Fibroblast of skin of right biceps (primary cell): ENCODE data around the gene SUPT4H1.

Experiments used
- DNase-seq: peaks from one replicate; pipeline ENCODE4 v3.0.0-alpha.2; 2013

The SUPT4H1 gene

GRCh38 chr17:58328195-58329034, 23.6 kb downstream of the SUPT4H1 start, which contains the start of gene TSPOAP1:
TSS of gene TSPOAP1 (minus strand) at chr17:58328795. CDS start at chr17:58327920, 875 bp downstream.
- peak; percentile 57 for DNase-seq

GRCh38 chr17:58327363-58328194, 24.4 kb downstream of the SUPT4H1 start:
- peak; percentile 40 for DNase-seq

GRCh38 chr17:58326609-58327362, 25.2 kb downstream of the SUPT4H1 start:
- DNase-seq: no peak

GRCh38 chr17:58325976-58326468, 26.0 kb downstream of the SUPT4H1 start:
- no peak for DNase-seq

GRCh38 chr17:58325289-58325726, 26.7 kb downstream of the SUPT4H1 start:
- DNase-seq: no peak

- peak; percentile 61 for DNase-seq
These were observed 27.4 kb downstream of the SUPT4H1 start for GRCh38 chr17:58324409-58325288.

GRCh38 chr17:58324056-58324408, 28.0 kb downstream of the SUPT4H1 start:
- DNase-seq: no peak

GRCh38 chr17:58323366-58324055, 28.5 kb downstream of the SUPT4H1 start:
- no peak for DNase-seq

GRCh38 chr17:58322581-58323185, 29.3 kb downstream of the SUPT4H1 start:
- DNase-seq: no peak

GRCh38 chr17:58321571-58322525, 30.2 kb downstream of the SUPT4H1 start:
- no peak for DNase-seq

- no peak for DNase-seq
These were observed 31.3 kb downstream of the SUPT4H1 start for GRCh38 chr17:58320570-58321323.

- DNase-seq: no peak
These were observed 31.8 kb downstream of the SUPT4H1 start for GRCh38 chr17:58320163-58320558.

GRCh38 chr17:58319173-58320162, 32.5 kb downstream of the SUPT4H1 start:
- DNase-seq: no peak

GRCh38 chr17:58318627-58319172, 33.3 kb downstream of the SUPT4H1 start:
- DNase-seq: no peak

- no peak for DNase-seq
These were observed 33.9 kb downstream of the SUPT4H1 start for GRCh38 chr17:58318065-58318481.

GRCh38 chr17:58317421-58318064, 34.5 kb downstream of the SUPT4H1 start:
- peak; percentile 78 for DNase-seq
